Retinal pigment epithelial cell (primary cell): Measurements from ENCODE around the gene VAV2.
A peak's percentile ranks its signal among the peaks of the same experiment; 100 is the strongest.

ENCODE experiments used
- DNase-seq: peaks from one replicate; pipeline ENCODE4 v3.0.0-alpha.2; 2010; ENCODE audit warnings: low read depth
- H3K4me3 ChIP-seq: 2 replicates; pipeline ENCODE4 v1.5.1; 2011; ENCODE audit warnings: mild to moderate bottlenecking, low read length, control low read depth, moderate library complexity
- TF ChIP-seq, protein P1 (sequence below): conservative IDR thresholded peaks from 2 replicates; pipeline ENCODE4 v1.5.1; 2011; ENCODE audit warnings: low read depth, low read length, control low read depth, inconsistent platforms

VAV2 gene

DNA sequence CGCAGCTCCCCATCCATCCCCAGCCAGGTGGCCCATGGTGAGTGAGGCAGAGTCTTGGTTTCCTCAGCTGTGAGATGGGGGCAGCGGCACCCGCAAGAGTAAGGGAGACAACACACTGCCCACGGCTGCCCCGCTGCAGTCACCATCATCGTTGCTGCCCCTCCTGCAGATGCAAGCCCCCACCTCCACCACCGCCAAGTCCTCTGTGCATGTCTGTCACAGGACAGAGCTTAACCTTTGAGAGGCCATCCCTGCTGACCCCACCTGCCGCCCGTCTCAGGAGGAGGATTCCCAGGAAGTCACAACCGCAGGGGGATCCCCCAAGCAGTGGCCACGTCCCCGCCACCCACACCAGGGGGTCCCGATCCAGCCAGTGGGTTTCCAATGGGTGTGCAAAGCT lies 113.7 kb downstream of the VAV2 start:
- TF ChIP-seq, protein P1, sequence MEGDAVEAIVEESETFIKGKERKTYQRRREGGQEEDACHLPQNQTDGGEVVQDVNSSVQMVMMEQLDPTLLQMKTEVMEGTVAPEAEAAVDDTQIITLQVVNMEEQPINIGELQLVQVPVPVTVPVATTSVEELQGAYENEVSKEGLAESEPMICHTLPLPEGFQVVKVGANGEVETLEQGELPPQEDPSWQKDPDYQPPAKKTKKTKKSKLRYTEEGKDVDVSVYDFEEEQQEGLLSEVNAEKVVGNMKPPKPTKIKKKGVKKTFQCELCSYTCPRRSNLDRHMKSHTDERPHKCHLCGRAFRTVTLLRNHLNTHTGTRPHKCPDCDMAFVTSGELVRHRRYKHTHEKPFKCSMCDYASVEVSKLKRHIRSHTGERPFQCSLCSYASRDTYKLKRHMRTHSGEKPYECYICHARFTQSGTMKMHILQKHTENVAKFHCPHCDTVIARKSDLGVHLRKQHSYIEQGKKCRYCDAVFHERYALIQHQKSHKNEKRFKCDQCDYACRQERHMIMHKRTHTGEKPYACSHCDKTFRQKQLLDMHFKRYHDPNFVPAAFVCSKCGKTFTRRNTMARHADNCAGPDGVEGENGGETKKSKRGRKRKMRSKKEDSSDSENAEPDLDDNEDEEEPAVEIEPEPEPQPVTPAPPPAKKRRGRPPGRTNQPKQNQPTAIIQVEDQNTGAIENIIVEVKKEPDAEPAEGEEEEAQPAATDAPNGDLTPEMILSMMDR: no peak
- no peak overlapping the region for H3K4me3 ChIP-seq
- DNase-seq: no peak

DNA sequence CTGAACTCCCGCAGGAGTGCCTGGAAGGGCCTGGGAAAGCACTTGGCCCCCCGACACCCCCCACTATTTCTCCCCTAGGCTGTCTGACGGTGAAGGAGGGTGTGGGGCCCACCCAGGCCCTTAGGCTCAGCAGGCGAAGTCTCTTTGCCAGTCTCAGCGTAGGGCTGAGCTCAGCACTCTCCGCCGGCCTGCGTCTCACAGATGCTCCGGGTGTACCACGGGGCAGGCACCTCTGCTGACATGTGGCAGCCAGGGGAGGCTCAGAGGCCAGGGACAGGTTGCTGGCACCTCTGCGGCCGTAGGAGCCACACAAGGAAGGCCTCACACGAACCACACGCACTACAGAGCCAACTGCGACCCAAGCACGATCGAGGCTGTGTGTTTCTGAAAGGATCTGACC lies 114.2 kb downstream of the VAV2 start:
- DNase-seq: no peak
- TF ChIP-seq, protein P1: no peak
- H3K4me3 ChIP-seq: no peak overlapping the region

DNA sequence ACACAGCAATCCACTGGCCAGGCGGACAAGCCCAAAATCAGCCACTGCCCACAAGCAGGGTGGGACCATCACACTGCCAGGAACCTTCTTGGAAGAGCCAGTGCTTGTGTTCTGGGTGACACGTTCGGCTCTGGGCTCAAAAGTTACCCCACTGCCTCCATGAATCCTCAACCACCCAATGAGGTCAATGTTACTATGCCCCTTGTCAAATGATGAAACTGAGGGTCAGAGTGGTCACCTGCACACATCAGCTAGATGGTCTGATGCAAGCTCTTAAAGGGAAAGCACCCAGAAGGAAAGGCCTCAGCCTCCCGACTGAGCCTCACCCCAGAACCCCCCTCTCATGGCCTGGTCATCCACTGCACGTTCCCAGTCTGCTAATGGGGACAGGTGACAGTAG lies 114.8 kb downstream of the VAV2 start:
- TF ChIP-seq, protein P1: no peak
- no peak overlapping the region for H3K4me3 ChIP-seq
- DNase-seq: no peak

DNA sequence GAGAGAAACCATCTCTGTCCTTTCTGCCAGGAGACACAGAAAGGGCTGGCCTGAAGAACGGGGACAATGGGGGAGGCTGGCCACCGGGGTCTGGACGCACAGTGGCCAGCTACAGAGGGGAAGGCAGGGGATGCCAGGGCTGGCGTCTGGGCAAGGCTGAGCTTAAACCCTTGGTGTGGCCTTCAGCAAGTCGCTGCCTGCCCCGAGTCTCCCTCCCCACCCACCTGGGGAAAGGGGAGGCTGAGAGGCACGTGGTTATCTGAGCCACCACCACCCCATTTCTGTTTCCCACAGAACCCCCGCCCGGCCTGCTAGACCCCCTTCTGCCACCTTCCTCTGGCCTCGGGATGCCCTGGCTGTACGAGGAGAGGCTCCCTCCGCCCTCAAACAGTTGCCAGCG lies 115.3 kb downstream of the VAV2 start:
- TF ChIP-seq, protein P1: no peak
- H3K4me3 ChIP-seq: no peak overlapping the region
- no peak for DNase-seq

DNA sequence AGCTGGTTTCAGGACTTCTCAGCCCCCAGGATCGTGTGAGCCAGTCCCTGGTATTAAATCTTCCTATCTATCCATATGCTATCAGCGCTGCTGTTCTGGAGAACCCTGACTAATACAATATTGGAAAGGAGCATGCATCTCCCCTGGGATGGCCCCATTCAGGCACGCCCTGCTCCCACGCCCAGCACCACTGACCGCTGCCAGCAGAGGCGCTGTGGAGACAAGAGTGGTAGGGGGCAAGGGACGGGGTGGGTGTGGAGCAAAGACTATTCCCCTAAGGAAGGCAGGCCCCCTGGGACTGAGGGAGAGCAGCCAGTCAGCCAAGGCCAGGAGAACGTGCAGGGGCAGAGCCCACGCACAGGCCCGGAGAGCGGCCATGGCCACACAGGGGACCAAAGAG lies 116.0 kb downstream of the VAV2 start:
- no peak for DNase-seq
- no peak overlapping the region for H3K4me3 ChIP-seq
- TF ChIP-seq, protein P1: peak; percentile 39

DNA sequence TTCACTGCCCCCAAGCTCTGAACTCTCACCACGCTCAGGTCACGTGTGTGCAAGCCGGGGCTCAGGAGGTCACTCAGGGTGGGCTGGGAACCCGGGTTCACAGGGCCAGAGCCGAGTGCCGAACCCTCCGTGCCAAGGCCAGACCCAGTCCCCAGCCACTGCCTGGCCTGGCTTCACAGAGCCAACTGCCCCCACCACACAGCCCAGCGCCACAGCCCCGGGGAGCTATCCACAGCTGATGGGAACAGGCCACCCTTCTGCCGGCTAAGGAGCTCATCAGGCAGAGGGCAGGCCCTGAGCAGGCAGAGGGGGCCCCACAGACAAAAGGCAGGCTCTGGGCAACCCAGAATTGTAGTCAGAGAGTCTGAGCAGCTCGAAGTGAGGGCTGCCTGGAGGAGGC lies 117.0 kb downstream of the VAV2 start:
- TF ChIP-seq, protein P1: no peak

DNA sequence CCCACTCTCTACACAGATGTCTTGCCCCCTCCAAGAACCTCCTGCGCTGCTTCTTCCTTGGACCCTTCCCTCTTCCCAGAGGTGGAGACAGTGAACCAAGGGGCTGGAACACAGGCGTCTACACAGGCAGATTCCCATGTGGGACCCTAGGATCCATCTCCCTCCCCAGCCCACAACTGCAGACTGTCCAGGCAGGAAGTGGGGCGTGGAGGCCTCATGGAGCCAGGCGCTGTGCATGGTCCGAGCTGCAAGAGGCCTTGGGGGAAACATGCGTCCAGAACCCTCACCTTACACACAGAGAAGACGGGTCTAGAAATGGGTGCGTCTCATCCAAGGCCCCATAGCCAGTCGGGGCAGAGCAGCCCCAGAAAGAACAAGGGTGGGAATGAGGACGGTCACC lies 117.5 kb downstream of the VAV2 start:
- no peak for DNase-seq
- TF ChIP-seq, protein P1: no peak
- H3K4me3 ChIP-seq: no peak overlapping the region

More for the DNA sequence above, 117.0 kb downstream of the VAV2 start:
- DNase-seq: no peak
- no peak overlapping the region for H3K4me3 ChIP-seq
